SU-DHL-6 (cell line): ENCODE data around the gene NUP62.

Source experiments
- CTCF ChIP-seq: fragments of 200-600 bp; sonication (generic); IDR thresholded peaks from one replicate; pipeline ENCODE4 v1.5.1; 2017; ENCODE audit warnings: antibody characterized with exemption, mild to moderate bottlenecking, low read length, moderate library complexity; ENCODE audit not compliant: insufficient read depth, poor library complexity, severe bottlenecking
- EZH2phosphoT487 ChIP-seq: fragments of 200-600 bp; sonication (generic), shearing (Covaris generic); conservative IDR thresholded peaks from 2 replicates; pipeline ENCODE4 v1.6.1; 2018; ENCODE audit warnings: mild to moderate bottlenecking, antibody characterized with exemption, low read length, moderate library complexity, mixed read lengths

- TF ChIP-seq CTCF (no peak), EZH2phosphoT487 (no peak)
Observed at GRCh38 chr19:49918089-49918488, 11.2 kb downstream of the NUP62 start.
